ENCODE data around the gene TAGLN2.
"Not testable (repeated sequence)": the region's sequence is repeated elsewhere in the genome, so short reads cannot be mapped to it uniquely, and the experiment has no call there.

The TAGLN2 gene

DNA sequence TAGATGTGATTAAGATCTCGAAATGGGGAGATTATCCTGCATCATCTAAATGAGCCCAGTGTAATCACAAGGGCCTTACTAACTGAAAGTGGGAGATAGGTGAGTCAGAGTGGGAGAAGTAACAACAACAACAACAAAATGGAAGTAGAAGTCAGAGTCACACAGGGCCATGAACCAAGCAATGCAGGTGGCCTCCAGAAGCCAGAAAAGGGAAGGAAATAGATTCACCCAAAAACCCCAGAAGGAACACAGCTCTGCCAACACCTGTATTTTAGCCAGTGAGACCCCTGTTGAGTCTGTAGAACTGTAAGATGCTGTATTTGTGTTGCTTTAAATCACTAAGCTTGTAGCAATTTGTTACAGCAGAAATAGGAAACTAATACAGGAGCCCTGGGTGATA is 4.1 kb downstream of the TAGLN2 start:
- DNase-seq, result no peak

GRCh38 chr1:159920651-159921050 is 4.7 kb downstream of the TAGLN2 start:
- DNase-seq, result no peak

DNA sequence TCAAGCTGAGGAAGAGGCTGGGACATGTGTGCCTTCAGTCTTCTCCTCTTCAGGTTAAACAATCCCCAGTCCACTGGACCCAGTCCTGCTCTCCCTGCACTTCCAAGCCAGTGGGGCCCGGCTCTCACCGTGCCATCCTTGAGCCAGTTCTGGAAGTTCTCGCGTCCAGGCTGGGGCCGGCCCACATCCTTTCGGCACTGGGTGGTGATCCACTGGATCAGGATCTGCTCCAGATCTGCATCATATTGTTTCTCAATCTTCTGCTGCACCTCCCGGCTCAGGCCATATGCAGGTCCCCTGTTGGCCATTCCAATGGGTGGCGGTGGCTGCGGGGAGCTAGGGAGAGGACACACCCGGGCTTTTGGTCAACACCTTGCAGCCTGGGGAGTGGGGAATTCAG is 5.1 kb downstream of the TAGLN2 start:
- DNase-seq, result no peak

DNA sequence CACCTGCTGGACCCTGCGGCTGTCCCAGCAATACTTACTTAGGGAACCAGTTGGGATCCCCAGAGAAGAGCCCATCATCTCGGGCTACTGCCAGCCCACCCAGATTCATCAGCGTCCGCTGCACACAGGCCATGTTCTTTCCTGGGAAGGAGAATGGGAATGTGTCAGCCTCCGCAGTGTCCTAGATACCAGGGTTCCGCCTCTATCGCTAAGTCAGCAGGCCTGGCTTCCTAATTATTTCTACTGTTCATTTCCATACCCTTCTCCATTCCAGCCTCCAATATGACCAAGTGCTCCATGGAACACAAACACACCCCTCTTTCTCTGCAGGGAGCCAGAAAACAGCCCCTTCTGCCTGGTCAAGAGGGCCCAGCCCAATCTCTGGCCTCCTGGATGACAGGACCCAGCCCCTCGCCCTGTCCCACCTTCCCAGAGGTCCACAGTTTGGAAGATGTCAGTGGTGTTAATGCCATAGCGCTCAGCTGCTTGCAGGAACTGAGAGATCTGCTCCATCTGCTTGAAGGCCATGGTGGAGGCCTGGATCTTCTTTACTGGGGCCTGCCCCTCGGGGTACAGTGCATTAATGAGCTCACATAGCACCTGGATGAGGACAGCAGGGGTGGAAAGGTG is 6.0 kb downstream of the TAGLN2 start:
- DNase-seq, result no peak

DNA sequence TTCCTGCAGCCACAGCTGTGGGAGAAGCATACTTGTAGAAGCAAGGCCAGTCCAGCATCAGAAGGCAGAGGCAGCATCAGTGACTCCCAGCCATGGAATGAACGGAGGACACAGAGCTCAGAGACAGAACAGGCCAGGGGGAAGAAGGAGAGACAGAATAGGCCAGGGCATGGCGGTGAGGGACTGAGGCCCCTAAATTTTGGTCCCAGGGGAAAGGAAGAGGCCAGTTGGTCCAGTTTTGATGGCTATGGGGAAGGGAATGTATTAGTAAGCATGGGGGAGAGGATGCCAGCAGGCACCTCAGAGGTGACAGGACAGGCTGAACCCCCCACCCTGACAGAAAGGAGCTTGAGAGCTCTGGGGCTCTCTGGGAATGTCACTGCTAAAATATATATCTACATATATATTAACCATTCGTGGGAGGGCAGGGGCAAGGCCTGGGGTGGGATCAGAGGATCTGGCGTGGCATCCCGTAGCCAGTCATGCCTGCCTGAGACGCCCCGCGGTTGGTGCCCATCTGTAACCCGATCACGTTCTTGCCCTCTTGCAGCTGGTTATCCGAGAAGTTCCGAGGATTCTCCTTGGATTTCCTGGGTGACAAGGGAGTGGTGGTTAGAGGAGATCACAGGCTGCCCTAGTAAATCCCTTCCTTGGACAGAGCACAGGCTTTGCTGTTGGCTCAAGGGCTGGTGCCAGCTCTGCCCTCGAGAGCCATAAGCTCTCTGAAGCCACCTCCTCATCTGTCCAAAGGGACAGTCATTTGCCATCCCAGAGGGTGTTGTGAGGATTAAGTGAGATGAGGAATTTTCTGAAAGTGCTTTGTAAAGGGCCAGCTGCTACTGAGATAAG is 6.7 kb downstream of the TAGLN2 start:
- DNase-seq, result peak; percentile 58

DNA sequence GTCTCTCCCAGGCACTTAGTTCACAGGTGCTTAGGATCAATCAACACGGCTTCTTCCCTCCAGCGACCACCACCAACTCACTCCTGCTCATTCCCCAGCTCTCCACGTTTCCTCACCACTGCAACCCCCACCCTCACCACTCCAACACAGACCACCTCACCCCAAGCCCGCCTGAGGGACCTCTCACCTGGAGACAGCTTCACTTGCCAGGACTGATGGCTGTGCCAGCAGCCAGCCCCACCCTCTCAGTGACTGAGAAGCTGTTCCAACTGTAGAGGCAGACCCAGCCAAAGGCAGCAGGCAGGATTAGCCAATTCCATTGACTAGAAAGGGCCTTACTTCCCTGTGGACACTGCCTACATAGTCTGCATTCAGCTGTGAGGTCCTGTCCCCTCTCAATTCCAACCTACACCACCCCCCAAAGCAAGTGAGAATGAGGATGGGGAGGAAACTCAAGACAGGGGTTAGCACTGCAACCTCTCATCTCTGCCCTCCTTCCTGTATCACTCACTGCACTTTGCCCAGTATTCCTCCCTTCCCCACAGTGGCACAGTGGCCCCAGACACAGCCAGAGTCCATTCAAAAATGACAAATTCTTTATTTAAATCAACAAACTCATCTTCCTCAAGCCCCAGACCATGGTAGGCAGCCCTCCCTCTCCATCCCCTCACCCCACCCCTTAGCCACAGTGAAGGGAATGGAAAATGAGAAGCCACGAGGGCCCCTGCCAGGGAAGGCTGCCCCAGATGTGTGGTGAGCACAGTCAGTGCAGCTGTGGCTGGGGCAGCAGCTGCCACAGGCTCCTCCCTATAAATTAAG is 7.6 kb downstream of the TAGLN2 start:
- DNase-seq, result no peak

- DNase-seq, result peak; percentile 96
These were observed 8.9 kb downstream of the TAGLN2 start for GRCh38 chr1:159916242-159917051.

- DNase-seq, result no peak
These were observed 9.6 kb downstream of the TAGLN2 start for GRCh38 chr1:159915571-159916241.

DNA sequence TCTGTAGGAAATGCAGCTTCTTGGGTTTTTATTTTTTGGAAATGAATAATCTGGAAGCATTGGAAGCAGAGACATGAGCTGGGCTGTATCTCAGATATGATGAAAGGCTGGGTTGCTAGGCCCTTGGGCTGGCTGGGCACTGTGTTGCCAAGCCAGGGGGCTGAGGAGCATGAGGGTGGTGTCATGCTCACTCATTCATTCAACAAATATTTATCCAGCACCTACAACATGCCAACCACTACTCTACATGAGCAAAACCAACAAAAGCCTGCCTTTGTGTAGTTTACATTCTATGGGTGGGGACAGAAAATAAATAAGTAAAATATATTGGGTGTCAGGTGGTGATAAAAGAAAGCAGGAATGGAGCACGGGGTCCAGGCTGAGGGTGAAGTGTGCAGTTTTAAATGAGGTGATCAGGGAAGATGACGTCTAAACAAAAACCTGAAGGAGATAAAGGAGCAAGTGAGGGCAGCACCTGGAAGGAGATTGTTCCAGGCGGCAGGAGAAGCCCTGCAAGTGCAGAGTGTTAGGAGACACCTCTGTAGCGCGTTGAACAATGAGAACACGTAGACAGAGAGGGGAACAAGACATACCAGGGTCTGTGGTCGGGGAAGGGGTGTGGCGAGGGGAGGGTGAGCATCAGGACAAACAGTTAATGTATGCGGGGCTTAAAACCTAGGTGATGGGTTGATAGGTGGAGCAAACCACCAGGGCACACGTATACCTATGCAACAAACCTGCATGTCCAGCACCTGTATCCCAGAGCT is 10.9 kb downstream of the TAGLN2 start:
- DNase-seq, result no peak

DNA sequence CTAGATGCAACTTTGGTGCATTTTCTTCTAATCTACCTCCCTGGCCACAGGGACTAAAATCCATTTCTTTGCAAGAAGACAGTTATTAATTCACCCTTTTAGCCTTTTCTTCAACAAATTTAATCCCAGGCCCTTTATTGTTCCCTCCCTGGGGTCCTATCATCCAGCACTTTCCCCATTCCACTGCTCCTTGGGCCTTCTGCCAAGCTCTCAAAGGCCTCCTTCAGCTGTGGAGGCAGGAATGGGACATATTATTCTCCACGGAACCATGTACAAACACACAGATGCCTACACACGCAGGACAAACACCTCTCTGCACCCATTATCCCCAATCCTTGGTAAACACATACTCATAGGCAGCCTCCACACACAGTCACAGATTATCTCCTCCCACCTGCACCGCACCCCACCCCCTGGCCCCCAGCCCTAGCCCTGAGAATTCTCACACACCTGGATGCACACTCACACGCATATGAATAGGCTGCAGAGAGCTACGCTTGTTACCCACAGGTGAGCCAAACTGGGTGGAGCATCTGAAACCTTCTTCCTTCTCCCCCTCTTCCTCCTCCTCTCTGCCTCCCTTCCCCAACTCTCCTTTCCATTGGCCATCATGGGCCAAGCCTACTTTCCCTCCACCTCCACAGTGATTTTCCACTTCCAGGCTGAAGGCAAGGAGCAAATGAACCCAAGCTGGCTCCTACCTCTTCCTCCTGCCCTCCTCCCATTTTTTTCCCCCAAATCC is 11.7 kb downstream of the TAGLN2 start:
- DNase-seq, result peak; percentile 31

GRCh38 chr1:159911326-159912070 is 13.8 kb downstream of the TAGLN2 start:
- no peak for DNase-seq

DNA sequence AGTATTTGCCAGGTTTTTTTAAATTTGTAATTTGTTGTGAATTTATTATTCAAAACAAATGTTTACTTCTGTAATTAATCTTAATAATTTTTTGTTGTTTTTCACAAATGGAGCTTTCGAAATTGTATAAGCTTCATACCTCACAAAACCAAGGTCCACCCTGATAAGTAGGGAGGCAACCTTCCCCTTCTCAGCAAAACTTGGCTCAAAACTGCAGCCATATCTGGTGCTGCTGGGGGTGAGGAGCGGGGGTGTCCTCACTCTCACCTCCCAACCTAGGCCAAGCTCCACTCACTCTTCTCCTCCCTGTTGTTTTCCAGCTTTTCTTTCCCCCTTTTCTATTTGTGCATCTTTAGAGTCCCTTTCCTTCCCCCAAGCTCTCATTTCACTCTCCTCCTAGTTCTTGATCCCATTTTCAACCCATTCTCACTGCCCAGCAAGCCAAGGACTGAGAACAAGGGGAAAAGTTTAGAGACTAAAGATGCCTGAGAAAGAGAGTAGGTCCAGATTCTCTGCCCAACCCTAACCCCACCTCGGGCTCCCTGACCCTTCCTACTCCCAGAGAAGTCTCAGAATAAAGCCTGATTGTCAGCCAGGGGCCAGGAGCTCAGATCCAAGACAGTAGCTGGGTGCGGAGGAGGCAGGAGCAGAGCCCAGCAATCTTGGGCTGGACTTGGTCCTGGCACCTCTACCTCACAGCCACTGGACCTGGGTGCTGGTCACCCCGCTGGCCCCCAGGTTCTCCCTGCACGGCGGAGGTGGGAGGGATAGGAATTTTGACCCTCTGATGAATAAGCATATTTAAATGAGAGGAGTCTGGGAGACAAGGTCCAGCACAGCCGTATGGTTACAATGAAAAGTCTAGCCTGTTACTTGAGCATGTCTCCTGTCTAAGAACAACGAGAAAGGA is 17.0 kb downstream of the TAGLN2 start:
- no peak for DNase-seq

GRCh38 chr1:159906960-159907359 is 18.3 kb downstream of the TAGLN2 start:
- no peak for DNase-seq

DNA sequence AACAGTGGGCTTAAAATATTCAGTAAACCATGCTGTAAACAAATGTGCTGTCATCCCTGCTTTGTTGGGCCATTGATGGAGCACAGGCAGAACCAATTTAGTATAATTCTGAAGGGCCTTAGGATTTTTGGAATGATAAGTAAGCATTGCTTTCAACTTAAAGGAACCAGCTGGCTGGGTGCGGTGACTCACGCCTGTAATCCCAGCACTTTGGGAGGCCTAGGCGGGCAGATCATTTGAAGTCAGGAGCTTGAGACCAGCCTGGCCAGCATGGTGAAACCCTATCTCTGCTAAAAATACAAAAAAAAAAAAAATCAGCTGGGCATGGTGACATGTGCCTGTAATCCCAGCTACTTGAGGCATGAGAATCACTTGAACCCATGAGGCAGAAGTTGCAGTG is 21.3 kb downstream of the TAGLN2 start:
- not testable (repeated sequence) for DNase-seq

DNA sequence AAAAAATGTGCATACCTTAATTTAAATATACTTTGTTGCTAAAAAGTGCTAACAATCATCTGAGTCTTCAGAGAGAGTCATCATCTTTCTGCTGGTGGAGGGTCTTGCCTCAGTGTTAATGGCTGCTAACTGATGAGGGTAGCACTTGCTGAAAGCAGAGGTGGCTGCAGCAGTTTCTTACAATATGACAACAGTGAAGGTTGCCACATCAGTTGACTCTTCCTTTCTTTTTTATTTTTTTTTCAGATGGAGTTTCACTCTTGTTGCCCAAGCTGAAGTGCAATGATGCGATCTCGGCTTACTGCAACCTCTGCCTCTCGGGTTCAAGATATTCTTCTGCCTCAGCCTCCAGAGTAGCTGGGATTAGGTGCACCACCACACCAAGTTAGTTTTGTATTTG is 22.8 kb downstream of the TAGLN2 start:
- DNase-seq, result no peak

GRCh38 chr1:159900755-159901360 is 24.4 kb downstream of the TAGLN2 start:
- no peak for DNase-seq

DNA sequence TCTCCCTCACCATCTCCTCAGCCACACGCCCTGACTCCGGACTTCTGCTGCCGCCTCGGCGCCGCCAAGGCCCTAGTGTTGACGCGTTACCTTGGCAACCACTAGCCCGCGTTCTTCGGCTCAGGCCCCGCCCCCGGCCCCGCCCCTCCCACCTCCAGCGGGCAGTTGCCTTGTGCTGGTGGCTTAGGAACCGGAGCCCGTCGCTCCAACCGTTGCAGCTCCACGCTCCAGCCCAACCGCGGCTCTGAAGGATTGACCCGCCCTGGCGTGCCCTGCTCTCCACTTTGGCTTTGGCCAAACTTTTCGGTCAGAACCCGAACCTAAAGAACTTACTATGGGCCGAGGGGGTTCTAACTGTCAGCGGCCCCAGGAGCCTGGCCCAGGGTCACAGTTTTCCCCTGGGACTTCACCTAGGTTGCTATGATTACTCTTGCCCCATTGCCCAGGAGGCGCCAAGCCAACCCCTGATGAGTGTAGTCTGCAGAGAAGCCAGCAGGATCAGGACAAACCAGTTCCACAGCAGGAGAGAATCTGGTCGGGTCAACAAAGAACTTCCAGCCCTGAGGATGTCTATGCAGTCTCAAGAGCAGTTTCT is 25.1 kb downstream of the TAGLN2 start, which contains the start of gene CFAP45:
TSS of gene CFAP45 (minus strand) at position 80 of the 595 bp plus-strand sequence. CDS start at position 13, 67 bp downstream.
- DNase-seq, result peak; percentile 63
